PC-3 (cell line): ENCODE data around the gene AUTS2. TPM values are rescaled to one million over a fixed set of nuclear protein-coding genes. Genes with fewer than 3 reads are reported as not detected.

Experiments used
- ATAC-seq: fragments of 200-7000 bp; cut with Tn5 transposase; 2 replicates; pipeline ENCODE4 v1.9.1; 2020; ENCODE audit warnings: mild to moderate bottlenecking, moderate library complexity
- BruUV-seq: library from RNA; stranded (reverse); fragments of 400-500 nt; replicated peaks from 2 replicates; lab custom pipeline; 2021; lab: Mats Ljungman, UMichigan
- CTCF ChIA-PET: fragments of 300-600 bp; sonication (Branson Sonifier 250); formaldehyde crosslinking; loops from one replicate; lab custom pipeline; 2022; ENCODE audit warnings: antibody characterized with exemption; lab: Charles Lee
- POLR2A ChIA-PET: fragments of 300-600 bp; sonication (Branson Sonifier 250); formaldehyde crosslinking; loops from one replicate; lab custom pipeline; 2022; ENCODE audit warnings: antibody characterized with exemption; ENCODE audit not compliant: unreplicated experiment; lab: Charles Lee
- DNase-seq: peaks from one replicate; pipeline ENCODE4 v3.0.0-alpha.2; 2015
- H2AFZ ChIP-seq: fragments of 300-600 bp; sonication (generic); 2 replicates; pipeline ENCODE4 v1.6.0; 2016; ENCODE audit warnings: antibody characterized with exemption, low read length
- H3F3A ChIP-seq: fragments of 300-600 bp; sonication (generic); one replicate; pipeline ENCODE4 v1.6.0; 2017; ENCODE audit warnings: antibody characterized with exemption, low read length, control low read depth, mild to moderate bottlenecking; ENCODE audit not compliant: unreplicated experiment
- H3K27ac ChIP-seq: fragments of 300-600 bp; sonication (generic); 2 replicates; pipeline ENCODE4 v1.5.1; 2016; ENCODE audit warnings: mild to moderate bottlenecking, low read length
- H3K27me3 ChIP-seq: fragments of 300-600 bp; sonication (generic); 2 replicates; pipeline ENCODE4 v1.6.1; 2016; ENCODE audit warnings: low read length, mixed read lengths
- H3K36me3 ChIP-seq: fragments of 300-600 bp; sonication (generic); 2 replicates; pipeline ENCODE4 v1.6.1; 2016; ENCODE audit warnings: low read depth, mixed run types, low read length, mixed read lengths
- H3K4me1 ChIP-seq: fragments of 300-600 bp; sonication (generic); 2 replicates; pipeline ENCODE4 v1.5.1; 2016; ENCODE audit warnings: low read length; ENCODE audit not compliant: insufficient read depth
- H3K4me2 ChIP-seq: fragments of 300-600 bp; sonication (generic); 2 replicates; pipeline ENCODE4 v1.6.0; 2016; ENCODE audit warnings: low read length
- H3K4me3 ChIP-seq: fragments of 300-600 bp; sonication (generic); 2 replicates; pipeline ENCODE4 v1.5.1; 2016; ENCODE audit warnings: mild to moderate bottlenecking, low read length, mixed read lengths
- H3K79me2 ChIP-seq: fragments of 300-600 bp; sonication (generic); 2 replicates; pipeline ENCODE4 v1.6.1; 2017; ENCODE audit warnings: low read length, mixed read lengths
- H3K9ac ChIP-seq: fragments of 300-600 bp; sonication (generic); 2 replicates; pipeline ENCODE4 v1.6.0; 2016; ENCODE audit warnings: mild to moderate bottlenecking, low read length
- H3K9me2 ChIP-seq: fragments of 300-600 bp; sonication (generic); replicated peaks from 2 replicates; pipeline ENCODE4 v1.6.1; 2016; ENCODE audit warnings: mixed run types, low read length, mixed read lengths
- H3K9me3 ChIP-seq: fragments of 300-600 bp; sonication (generic); 2 replicates; pipeline ENCODE4 v1.6.1; 2016; ENCODE audit warnings: low read length, mixed read lengths
- H4K20me1 ChIP-seq: fragments of 300-600 bp; sonication (generic); 2 replicates; pipeline ENCODE4 v1.6.1; 2016; ENCODE audit warnings: low read length, mixed read lengths
- EZH2 ChIP-seq: fragments of 300-600 bp; sonication (generic); IDR thresholded peaks from one replicate; pipeline ENCODE4 v1.6.1; 2017; ENCODE audit warnings: antibody characterized with exemption, mild to moderate bottlenecking, low read length; ENCODE audit not compliant: unreplicated experiment
- EZH2phosphoT487 ChIP-seq: fragments of 300-600 bp; sonication (generic); IDR thresholded peaks from 2 replicates; pipeline ENCODE4 v1.6.1; 2018; ENCODE audit warnings: mild to moderate bottlenecking, antibody characterized with exemption, low read length, borderline replicate concordance
- intact Hi-C: fragments of 100-400 bp; cut with micrococcal nuclease; formaldehyde crosslinking; loops from 2 replicates; pipeline ENCODE4 v1.9.0; 2023
- total RNA-seq: library from RNA; depleted of rRNA; stranded (reverse); fragments of >200 nt; gene quantifications from 2 replicates; pipeline ENCODE4 v1.2.3, GENCODE V29; 2014
- TF ChIP-seq, protein P1 (sequence below): fragments of 300-600 bp; sonication (generic); conservative IDR thresholded peaks from 2 replicates; pipeline ENCODE4 v1.5.1; 2017; ENCODE audit warnings: antibody characterized with exemption, low read depth, mild to moderate bottlenecking, low read length

AUTS2 gene
- total RNA-seq, 1 experiment from 2014 or later = not detected

DNA sequence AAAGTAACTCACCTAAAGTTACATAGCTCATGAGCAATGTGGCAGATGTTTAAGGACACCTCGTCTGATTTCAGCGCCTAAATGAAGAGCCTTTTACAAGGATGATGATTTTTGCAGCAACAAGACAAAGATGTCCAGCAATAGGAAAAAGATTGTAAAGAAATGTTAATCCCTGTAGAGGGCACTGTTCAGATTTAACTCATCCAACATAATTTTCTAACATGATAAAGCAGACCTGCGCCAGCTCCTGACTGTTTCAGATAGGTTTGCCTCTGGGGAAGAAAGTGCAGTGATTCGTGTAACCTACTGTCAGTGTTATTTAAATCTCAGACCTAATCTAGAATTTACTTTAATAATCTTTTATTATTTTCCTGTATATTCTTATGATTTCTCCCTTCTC is 595.2 kb downstream of the AUTS2 start:
- DNase-seq (no peak), ATAC-seq (no peak)
- Histone ChIP-seq H2AFZ (no peak overlapping the region), H3K27ac (no peak overlapping the region), H3K4me2 (no peak overlapping the region), H3K9me3 (no peaks in the 10 kb centered on the region; the same call in 1 of the 2 replicates), H3K79me2 (no peaks in the 10 kb centered on the region), H3K27me3 (no peaks in the 10 kb centered on the region), H3K4me1 (no peaks in the 10 kb centered on the region), H3K9ac (no peak overlapping the region), H4K20me1 (no peaks in the 10 kb centered on the region), H3F3A (no peaks in the 10 kb centered on the region), H3K36me3 (no peaks in the 10 kb centered on the region), H3K4me3 (no peak overlapping the region), H3K9me2 (no peaks in the 10 kb centered on the region)
- BruUV-seq = no TSS peak
- POLR2A ChIA-PET = no interaction called here
- CTCF ChIA-PET = no interaction called here
- intact Hi-C loops = no loop called here
- TF ChIP-seq, protein P1, sequence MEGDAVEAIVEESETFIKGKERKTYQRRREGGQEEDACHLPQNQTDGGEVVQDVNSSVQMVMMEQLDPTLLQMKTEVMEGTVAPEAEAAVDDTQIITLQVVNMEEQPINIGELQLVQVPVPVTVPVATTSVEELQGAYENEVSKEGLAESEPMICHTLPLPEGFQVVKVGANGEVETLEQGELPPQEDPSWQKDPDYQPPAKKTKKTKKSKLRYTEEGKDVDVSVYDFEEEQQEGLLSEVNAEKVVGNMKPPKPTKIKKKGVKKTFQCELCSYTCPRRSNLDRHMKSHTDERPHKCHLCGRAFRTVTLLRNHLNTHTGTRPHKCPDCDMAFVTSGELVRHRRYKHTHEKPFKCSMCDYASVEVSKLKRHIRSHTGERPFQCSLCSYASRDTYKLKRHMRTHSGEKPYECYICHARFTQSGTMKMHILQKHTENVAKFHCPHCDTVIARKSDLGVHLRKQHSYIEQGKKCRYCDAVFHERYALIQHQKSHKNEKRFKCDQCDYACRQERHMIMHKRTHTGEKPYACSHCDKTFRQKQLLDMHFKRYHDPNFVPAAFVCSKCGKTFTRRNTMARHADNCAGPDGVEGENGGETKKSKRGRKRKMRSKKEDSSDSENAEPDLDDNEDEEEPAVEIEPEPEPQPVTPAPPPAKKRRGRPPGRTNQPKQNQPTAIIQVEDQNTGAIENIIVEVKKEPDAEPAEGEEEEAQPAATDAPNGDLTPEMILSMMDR = no peak
- TF ChIP-seq EZH2phosphoT487 = no peak
- TF ChIP-seq EZH2 = no peak

DNA sequence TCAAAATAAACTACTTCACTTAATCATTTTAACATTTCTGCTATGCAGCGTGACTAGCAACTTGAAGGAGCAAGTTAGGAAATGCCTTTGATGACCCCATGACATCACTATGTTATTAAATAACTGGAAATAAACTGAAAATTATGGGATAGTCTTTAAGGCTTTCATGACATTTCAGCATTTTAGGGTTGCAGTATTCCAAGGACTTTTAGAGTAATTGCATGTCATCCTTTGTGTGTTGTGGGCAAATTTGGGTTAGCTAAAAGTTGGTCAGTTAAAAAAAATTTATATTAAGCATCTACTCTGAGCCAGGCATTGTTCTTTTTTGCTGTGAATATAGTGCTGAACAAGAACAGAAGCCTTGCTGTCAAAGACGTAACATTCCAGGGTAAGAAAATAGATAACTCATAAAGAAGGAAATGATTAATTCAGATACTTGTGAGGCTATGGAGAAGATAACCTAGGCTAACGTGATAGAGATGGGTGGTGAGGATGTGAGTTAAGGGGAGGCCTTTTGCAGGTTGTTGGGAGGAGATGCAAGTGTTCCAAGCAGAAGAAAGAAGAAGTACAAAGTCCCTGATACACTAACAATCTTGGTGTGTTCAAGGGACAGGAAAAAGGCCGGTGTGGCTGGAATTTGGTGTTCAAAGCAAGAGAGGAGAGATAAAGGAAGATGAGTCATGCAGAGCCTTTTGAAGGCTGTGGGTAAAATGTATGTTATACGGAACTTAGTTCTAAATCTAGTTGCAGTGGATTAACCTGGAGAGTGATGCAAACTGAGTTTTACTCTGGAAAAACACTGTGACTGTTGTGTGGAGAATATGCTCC is 610.2 kb downstream of the AUTS2 start:
- DNase-seq (no peak), ATAC-seq (no peak)
- no peak overlapping the region for H3K27ac ChIP-seq
- ChIA-PET CTCF (no interaction called here), POLR2A (no interaction called here)
- no peaks in the 10 kb centered on the region for H3K9me2 ChIP-seq
- no peak overlapping the region for H2AFZ ChIP-seq
- no peak overlapping the region for H3K4me2 ChIP-seq
- peaks cover 13% of the 10 kb centered on the region; the same call in 1 of the 2 replicates for H3K9me3 ChIP-seq
- H3K4me3 ChIP-seq = no peak overlapping the region
- no TSS peak for BruUV-seq
- H3K79me2 ChIP-seq = no peaks in the 10 kb centered on the region
- H3K27me3 ChIP-seq = no peaks in the 10 kb centered on the region
- no peaks in the 10 kb centered on the region for H3F3A ChIP-seq
- no peaks in the 10 kb centered on the region for H4K20me1 ChIP-seq
- TF ChIP-seq EZH2 = no peak
- TF ChIP-seq, protein P1 = no peak
- TF ChIP-seq EZH2phosphoT487 = no peak
- intact Hi-C loops = no loop called here
- H3K9ac ChIP-seq = no peak overlapping the region
- no peaks in the 10 kb centered on the region for H3K4me1 ChIP-seq
- no peaks in the 10 kb centered on the region for H3K36me3 ChIP-seq
